HG03432 (cell line): Measurements from ENCODE around the gene PIK3R6.
A peak's percentile ranks its signal among the peaks of the same experiment; 100 is the strongest.

ENCODE experiments used
- ATAC-seq: cut with Tn5 transposase; IDR thresholded peaks from one replicate; pipeline ENCODE4 v1.9.1; 2021; ENCODE audit warnings: mild to moderate bottlenecking, moderate library complexity; ENCODE audit not compliant: unreplicated experiment

The PIK3R6 gene

GRCh38 chr17:8855477-8856204, 11.8 kb downstream of the PIK3R6 start:
- ATAC-seq: peak; percentile 47

DNA sequence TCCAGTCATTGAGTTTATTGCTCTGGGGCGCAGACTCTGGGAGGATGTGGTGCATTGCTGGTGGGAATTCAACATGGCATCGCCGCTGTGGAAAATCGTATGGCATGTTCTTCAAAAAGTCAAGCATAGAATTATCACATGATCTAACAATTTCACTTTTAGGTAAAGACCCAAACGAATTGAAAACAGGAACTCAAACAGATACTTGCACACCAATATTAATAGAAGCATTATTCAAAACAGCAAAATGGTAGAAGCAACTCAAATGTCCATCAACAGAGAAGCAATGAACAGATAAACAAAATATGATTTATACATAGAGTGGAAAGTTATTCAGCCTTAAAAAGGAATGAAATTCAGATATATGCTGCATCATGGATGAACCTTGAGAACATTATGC, 15.9 kb downstream of the PIK3R6 start:
- ATAC-seq: no peak

GRCh38 chr17:8849311-8850041, 18.0 kb downstream of the PIK3R6 start:
- no peak for ATAC-seq

- ATAC-seq: no peak
Measured at GRCh38 chr17:8847891-8848290, 19.6 kb downstream of the PIK3R6 start.

DNA sequence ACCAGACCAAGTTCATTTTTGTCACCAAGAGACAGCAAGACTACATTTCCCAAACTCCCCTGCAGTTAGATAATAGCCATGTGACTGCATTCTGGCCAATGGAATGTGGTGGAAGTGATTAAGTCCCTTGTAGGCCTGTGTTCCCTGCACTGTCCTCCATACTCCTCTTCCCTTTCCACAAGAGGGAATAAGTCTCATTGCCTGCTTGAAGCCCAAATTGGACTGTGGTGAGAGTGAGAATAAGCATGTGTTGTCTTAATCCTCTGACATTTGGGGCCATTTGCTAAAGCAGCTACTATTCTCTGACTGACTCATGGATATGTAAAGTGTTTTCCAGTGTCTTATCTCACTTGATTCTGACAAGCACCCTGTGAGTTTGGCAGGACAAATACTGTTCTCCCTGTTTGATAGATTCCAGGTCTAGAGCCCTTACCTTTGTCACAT, 20.7 kb downstream of the PIK3R6 start:
- ATAC-seq: no peak

GRCh38 chr17:8844229-8845218, 22.9 kb downstream of the PIK3R6 start:
- ATAC-seq: no peak

- no peak for ATAC-seq
Measured at GRCh38 chr17:8843344-8843743, 24.1 kb downstream of the PIK3R6 start.

DNA sequence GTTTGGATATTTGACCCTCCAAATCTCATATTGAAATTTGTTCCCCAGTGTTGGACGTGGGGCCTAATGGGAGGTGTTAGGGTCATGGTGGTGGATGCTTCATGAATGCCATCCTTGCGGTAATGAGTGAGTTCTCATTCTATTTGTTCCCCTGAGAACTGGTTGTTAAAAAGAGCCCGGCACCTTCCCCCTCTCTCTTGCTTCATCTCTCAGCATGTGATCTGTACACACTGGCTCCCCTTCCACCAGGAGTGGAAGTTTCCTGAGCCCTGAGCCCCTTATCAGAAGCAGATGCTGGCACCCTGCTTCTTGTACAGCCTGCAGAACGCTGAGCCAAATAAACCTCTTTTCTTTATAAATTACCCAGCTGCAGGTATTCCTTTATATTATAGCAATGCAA, 25.6 kb downstream of the PIK3R6 start:
- ATAC-seq: no peak

DNA sequence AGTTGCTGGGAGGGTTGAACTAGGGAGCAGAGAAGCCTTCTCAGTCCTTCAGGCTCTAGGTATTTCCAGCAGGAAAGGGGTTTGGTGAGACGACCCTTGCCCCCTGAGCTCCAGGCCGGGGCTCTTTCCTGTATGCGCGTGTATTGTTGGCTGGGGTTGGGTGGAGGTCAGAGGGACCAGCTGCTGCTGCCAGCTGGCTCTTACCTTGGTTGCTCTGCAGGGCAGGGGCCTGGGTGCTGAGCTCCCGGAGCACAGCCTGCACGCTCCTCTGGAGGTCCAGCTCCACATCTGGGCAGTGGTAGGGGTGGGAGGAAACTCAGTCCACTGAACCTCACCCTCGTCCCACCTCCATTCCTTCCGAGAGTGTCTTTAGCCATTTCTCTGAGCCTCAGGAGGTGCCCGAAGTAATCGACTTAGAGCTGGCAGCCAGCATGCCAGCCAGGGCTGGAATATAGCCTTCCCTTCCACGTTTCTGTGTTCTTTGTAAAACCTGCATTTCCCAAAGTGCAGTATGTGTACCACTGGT, 28.0 kb downstream of the PIK3R6 start:
- ATAC-seq: no peak

DNA sequence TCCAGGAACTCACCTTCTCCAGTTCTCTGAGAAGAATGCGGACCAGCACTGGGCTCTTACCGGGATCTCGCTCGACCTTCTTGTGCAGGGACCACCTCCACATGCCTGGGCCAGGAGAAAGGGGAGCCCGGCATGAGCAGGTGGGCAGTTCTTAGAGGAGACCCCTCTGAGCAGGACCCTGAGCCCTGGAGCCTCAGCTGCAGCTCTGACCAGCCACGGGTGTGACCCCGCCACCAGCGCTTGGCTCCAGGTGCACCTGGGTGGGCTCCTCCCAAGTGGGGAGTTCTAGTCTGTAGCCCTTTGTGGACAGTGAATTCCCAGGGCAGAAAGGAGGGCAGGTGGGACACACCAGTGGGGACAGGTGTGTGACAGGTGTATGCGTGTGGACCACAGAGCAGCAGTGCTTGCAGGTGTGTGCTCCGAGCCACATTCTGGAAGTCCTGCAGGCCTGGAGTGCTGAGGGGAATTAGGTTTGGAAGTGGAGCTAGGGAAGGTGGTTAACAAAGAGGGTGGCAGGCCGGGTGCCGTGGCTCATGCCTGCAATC, 28.9 kb downstream of the PIK3R6 start:
- no peak for ATAC-seq

DNA sequence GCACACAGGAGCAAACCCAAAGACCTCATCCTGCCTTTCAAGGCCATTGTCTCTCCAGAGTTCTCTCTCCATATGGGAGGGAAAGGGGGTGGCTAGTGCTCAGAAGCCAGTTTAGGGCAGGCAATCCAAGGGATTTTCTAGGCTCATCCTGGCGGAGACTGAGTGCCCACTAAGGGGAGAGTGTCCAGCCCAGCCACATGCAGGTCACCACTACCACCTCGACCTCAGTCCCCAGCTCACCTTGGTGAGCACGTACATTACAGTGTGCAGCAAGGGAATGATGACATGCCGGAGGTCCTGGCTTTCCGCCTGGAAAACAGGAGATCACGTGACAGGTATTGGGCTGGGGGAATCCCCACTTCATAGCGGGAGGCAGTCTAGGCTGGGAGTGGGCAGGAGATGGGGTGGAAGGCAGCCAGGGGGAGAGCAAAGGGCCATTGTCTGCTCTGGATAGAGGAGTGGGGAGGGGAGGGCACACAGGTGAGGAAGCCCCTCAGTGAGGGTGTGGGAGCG, 29.9 kb downstream of the PIK3R6 start:
- no peak for ATAC-seq

DNA sequence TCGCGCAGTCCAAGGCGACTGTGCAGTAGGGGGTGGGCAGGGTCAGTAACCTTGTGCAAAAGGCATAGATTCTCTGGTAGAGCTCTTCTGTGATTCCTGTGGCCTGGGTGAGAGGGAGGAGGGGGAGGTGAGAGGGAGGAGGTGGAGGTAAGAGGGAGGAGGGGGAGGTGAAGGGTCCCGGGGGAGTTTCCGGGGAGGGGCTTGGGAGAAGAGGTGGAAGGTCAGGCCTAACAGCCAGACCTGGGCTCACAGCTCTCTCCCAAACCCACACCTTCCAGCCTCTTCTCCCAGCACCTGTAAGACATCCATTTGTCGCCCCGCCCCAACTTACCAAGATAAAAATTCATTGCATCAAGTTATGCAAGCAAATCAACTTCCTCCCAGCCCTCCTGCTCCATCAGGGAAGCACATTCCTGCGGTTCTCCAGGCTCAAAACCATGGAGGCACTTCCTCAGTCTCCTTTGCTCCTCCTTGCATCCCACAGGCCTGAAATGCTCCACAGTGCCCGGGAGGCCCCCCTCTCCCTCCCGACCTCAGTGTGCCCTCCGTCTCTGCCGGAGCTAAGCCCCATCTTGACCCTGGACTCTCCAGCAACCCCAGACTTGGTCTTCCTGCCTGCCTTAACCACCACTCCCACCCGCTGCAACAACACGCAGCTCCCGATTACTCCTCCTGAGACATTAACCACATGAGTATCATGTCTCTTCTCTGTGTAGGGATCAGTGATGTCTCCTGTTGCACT, 30.5 kb downstream of the PIK3R6 start:
- no peak for ATAC-seq

GRCh38 chr17:8835631-8836364, 31.7 kb downstream of the PIK3R6 start:
- ATAC-seq: no peak

DNA sequence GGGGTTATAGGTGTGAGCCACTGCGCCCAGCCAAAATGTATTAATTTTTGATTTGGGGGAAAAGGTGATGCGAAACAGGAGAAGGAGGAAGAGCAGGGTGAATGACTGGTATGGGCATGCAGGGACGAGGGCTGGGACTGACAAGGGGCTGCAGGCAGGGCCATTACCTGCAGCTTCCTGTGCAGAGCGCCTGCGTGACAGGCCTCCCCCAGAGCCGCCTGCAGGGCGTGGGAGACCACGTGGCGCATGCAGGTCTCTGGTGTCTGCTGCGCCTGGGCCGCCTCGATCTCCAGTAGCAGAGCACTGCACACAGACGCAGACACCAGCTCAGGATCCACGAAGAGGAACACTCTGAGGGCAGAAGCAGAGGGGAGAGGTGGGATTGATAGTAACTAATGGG, 32.4 kb downstream of the PIK3R6 start:
- no peak for ATAC-seq

DNA sequence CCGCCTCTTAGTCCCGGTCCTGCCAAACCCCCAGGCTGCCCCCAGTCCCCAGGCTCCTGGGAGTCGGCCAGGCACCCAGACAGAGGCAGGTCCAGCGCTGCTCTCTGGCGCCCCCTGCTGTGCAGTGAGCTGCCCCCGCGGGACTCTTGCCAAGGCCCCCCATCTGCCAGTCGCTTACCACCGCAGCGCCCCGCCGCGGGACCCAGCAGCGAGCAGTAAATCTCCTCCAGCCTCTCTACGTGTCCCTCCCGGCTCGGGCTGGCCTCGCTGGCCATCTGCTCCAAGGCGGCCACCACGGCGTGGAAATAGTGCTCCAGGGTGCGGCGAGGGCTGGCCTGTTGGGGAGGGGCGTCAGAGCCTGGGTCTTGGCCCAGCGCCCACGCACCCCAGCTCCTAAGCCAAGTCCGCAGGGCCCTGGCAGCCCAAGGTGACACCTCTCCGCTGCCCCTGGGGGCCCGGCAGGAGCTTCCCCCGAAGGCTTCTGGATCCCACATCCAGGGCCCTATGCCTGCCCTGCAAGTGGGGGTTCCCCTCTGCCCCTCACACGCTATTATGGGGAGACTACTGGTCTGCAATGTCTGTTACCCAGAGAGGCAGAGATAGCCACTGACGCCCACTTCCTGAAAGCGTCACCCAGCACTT, 34.6 kb downstream of the PIK3R6 start:
- no peak for ATAC-seq

GRCh38 chr17:8831234-8831849, 36.1 kb downstream of the PIK3R6 start:
- no peak for ATAC-seq

- ATAC-seq: no peak
Measured at GRCh38 chr17:8830141-8830540, 37.3 kb downstream of the PIK3R6 start.
